Ovary (tissue), 3 donors: Measurements from ENCODE around the gene CCDC178.

Experiments
- EP300 ChIP-seq: sonication (generic); formaldehyde crosslinking; IDR thresholded peaks from one replicate; pipeline ENCODE4 v1.6.1; 2017; ENCODE audit warnings: antibody characterized with exemption
- POLR2A ChIP-seq: fragments of 450-650 bp; IDR thresholded peaks from one replicate; pipeline ENCODE4 v1.6.1; 2017; ENCODE audit warnings: antibody characterized with exemption, mild to moderate bottlenecking, moderate library complexity
- TF ChIP-seq, protein P1 (sequence below), 3 donors: fragments of 450-650 bp in 2 of 3; fragments of 200-600 bp in 1 of 3; IDR thresholded peaks; one replicate each; pipeline versions ENCODE4 v1.5.1 to v1.8.0; 2016 to 2022; ENCODE audit warnings: antibody characterized with exemption in 3 of 3, mild to moderate bottlenecking in 1 of 3
- donor health status: DM: no; HTN: no; CAD: no.

DNA sequence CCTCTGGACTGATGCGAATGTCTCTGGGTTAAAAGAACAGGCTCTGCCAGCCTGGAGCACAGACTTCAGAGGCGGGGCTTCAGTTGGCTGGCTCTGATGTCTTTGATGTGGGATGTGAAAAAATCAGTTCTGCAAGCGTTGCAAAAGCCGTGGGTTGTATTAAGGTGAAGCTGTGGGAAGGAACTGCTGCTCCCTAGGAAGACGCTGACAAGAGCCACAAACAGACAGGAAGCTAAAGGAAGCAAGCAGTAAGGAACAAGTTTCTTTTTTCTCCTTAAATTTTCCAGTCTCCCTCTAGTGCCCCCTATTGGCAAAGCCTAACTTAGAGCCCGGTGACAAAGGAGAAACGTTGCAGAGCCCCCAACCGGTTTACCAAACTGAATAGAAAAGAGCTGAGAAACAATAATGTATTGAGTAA is 239.0 kb downstream of the CCDC178 start:
- TF ChIP-seq POLR2A (no peak), EP300 (no peak)
- TF ChIP-seq, protein P1, sequence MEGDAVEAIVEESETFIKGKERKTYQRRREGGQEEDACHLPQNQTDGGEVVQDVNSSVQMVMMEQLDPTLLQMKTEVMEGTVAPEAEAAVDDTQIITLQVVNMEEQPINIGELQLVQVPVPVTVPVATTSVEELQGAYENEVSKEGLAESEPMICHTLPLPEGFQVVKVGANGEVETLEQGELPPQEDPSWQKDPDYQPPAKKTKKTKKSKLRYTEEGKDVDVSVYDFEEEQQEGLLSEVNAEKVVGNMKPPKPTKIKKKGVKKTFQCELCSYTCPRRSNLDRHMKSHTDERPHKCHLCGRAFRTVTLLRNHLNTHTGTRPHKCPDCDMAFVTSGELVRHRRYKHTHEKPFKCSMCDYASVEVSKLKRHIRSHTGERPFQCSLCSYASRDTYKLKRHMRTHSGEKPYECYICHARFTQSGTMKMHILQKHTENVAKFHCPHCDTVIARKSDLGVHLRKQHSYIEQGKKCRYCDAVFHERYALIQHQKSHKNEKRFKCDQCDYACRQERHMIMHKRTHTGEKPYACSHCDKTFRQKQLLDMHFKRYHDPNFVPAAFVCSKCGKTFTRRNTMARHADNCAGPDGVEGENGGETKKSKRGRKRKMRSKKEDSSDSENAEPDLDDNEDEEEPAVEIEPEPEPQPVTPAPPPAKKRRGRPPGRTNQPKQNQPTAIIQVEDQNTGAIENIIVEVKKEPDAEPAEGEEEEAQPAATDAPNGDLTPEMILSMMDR (IDR thresholded peaks at IDR 0.05) = no peak
